HTR-8/SVneo (cell line): ENCODE results near the gene SIM2.

Experiments
- DNase-seq: peaks from one replicate; pipeline ENCODE4 v3.0.0; 2011; ENCODE audit warnings: low spot score, mixed read lengths; ENCODE audit not compliant: insufficient read length
- FAIRE-seq: peaks from 2 replicates; lab custom pipeline; 2011; peaks lifted over from hg19 to GRCh38; lab: Jason Lieb, UNC

SIM2 gene

GRCh38 chr21:36790616-36791015 lies 91.7 kb downstream of the SIM2 start:
- FAIRE-seq: no peak
- no peak for DNase-seq

GRCh38 chr21:36791180-36791579 lies 92.3 kb downstream of the SIM2 start:
- no peak for DNase-seq
- no peak for FAIRE-seq

- DNase-seq: no peak
- no peak for FAIRE-seq
Measured at GRCh38 chr21:36791695-36792470, 93.0 kb downstream of the SIM2 start.

- FAIRE-seq (no peak), DNase-seq (peak; percentile 11)
Measured at GRCh38 chr21:36792505-36792967, 93.6 kb downstream of the SIM2 start.

- FAIRE-seq: no peak
- DNase-seq: no peak
Measured at GRCh38 chr21:36796070-36796469, 97.2 kb downstream of the SIM2 start.

- DNase-seq: no peak
- FAIRE-seq: no peak
Measured at GRCh38 chr21:36798491-36798890, 99.6 kb downstream of the SIM2 start.
